Measurements from ENCODE around the gene DPCD. TPM values are rescaled to one million over a fixed set of nuclear protein-coding genes. Genes with fewer than 3 reads are reported as not detected.

Gene DPCD
- total RNA-seq = 29.8 and 31.1 TPM in 2 replicates

GRCh38 chr10:101587725-101588653, at the start of gene DPCD, which contains the start of gene POLL:
TSS of gene DPCD (plus strand) at chr10:101588321. CDS start at chr10:101588337, 16 bp downstream.
TSS of gene POLL (minus strand) at chr10:101588257. CDS start at chr10:101587360, 897 bp downstream.

Small RNA genes within 50 kb of the gene (small RNA-seq; reads per million reads assigned to genes)
- gene MIR3158-1 (3.6 reads per million, percentile 88 among the genes with 10 or more reads in this experiment), gene RNU6-1165P (not detected)

Other genes starting within 250 kb of the DPCD start
- gene BTRC, start 234.2 kb upstream of the DPCD start, total RNA-seq = 12.1 and 18.5 TPM in 2 replicates
- gene POLL, start 64 bp upstream of the DPCD start, total RNA-seq = 16.5 and 18.8 TPM in 2 replicates
- gene FBXW4, start 106.8 kb downstream of the DPCD start, total RNA-seq = 60.9 and 85.2 TPM in 2 replicates
- gene FGF8, start 187.8 kb downstream of the DPCD start, total RNA-seq = not detected in 2 replicates
- gene NPM3, start 195.1 kb downstream of the DPCD start, total RNA-seq = 52.2 and 93.8 TPM in 2 replicates
- gene OGA, start 230.1 kb downstream of the DPCD start, total RNA-seq = 82.3 and 124 TPM in 2 replicates

Data from placental epithelial cell (primary cell).